Keratinocyte (primary cell): ENCODE measurements around the gene ALDH7A1. TPM values are rescaled to one million over a fixed set of nuclear protein-coding genes. Genes with fewer than 3 reads are reported as not detected.

Experiments used
- DNase-seq: peaks from one replicate; pipeline ENCODE4 v3.0.0-alpha.2; 2011; ENCODE audit warnings: low read depth, missing footprints, low spot score
- FAIRE-seq: peaks from 2 replicates; lab custom pipeline; 2011; peaks lifted over from hg19 to GRCh38; lab: Jason Lieb, UNC
- H2AFZ ChIP-seq: 2 replicates; pipeline ENCODE4 v1.6.0; 2012; ENCODE audit warnings: low read length, control low read depth, inconsistent platforms; ENCODE audit not compliant: control insufficient read depth
- H3K27ac ChIP-seq: 2 replicates; pipeline ENCODE4 v1.5.1; 2011; ENCODE audit warnings: low read length; ENCODE audit not compliant: control insufficient read depth, insufficient read depth
- H3K27me3 ChIP-seq: 3 replicates; pipeline ENCODE4 v1.6.0; 2011; ENCODE audit warnings: low read length; ENCODE audit not compliant: control insufficient read depth, insufficient read depth; ENCODE audit errors: extremely low read depth
- H3K36me3 ChIP-seq, 2 experiments: 2 replicates in 1 of 2; 3 replicates in 1 of 2; pipeline ENCODE4 v1.5.1; 2011; ENCODE audit warnings: low read length in 2 of 2, mild to moderate bottlenecking in 1 of 2; ENCODE audit not compliant: control insufficient read depth in 2 of 2, insufficient read depth in 2 of 2; ENCODE audit errors: extremely low read depth in 1 of 2
- H3K4me1 ChIP-seq: 3 replicates; pipeline ENCODE4 v1.5.1; 2011; ENCODE audit warnings: low read length; ENCODE audit not compliant: control insufficient read depth, insufficient read depth; ENCODE audit errors: extremely low read depth
- H3K4me2 ChIP-seq: 3 replicates; pipeline ENCODE4 v1.6.0; 2011; ENCODE audit warnings: low read depth, low read length; ENCODE audit not compliant: control insufficient read depth, insufficient read depth; ENCODE audit errors: extremely low read depth
- H3K4me3 ChIP-seq, 3 experiments: fragments of 200-600 bp in 1 of 3; sonication (generic) in 1 of 3; 2 replicates in 2 of 3; 3 replicates in 1 of 3; pipeline ENCODE4 v1.5.1; 2011 to 2016; ENCODE audit warnings: low read length in 3 of 3, mild to moderate bottlenecking in 3 of 3, control low read depth in 2 of 3, inconsistent platforms in 1 of 3, low read depth in 1 of 3, mixed read lengths in 1 of 3, mixed run types in 1 of 3, moderate library complexity in 1 of 3; ENCODE audit not compliant: control insufficient read depth in 2 of 3, insufficient read depth in 2 of 3; ENCODE audit errors: extremely low read depth in 1 of 3
- H3K79me2 ChIP-seq: 2 replicates; pipeline ENCODE4 v1.6.0; 2012; ENCODE audit warnings: low read length; ENCODE audit not compliant: control insufficient read depth, insufficient read depth
- H3K9ac ChIP-seq: 3 replicates; pipeline ENCODE4 v1.6.0; 2011; ENCODE audit warnings: low read length; ENCODE audit not compliant: control insufficient read depth, insufficient read depth; ENCODE audit errors: extremely low read depth
- H3K9me1 ChIP-seq: 3 replicates; pipeline ENCODE4 v1.6.0; 2011; ENCODE audit warnings: low read length; ENCODE audit not compliant: control insufficient read depth, insufficient read depth; ENCODE audit errors: extremely low read depth
- H3K9me3 ChIP-seq: 2 replicates; pipeline ENCODE4 v1.5.1; 2012; ENCODE audit warnings: low read depth, low read length; ENCODE audit not compliant: control insufficient read depth
- H4K20me1 ChIP-seq: 3 replicates; pipeline ENCODE4 v1.6.0; 2011; ENCODE audit warnings: low read length; ENCODE audit not compliant: control insufficient read depth, insufficient read depth; ENCODE audit errors: extremely low read depth
- EZH2 ChIP-seq: IDR thresholded peaks from one replicate; pipeline ENCODE4 v1.6.1; 2012; ENCODE audit warnings: inconsistent platforms, mild to moderate bottlenecking, low read length, moderate library complexity
- dilution Hi-C: fragments of 300-500 bp; cut with MboI; formaldehyde crosslinking; loops from one replicate; pipeline ENCODE4 v1.7.0; 2020; ENCODE audit warnings: low sequenced_read_pairs; ENCODE audit not compliant: extremely low pct_ligation_motif_present
- polyA plus RNA-seq, 5 experiments: library from polyadenylated mRNA; depleted of rRNA in 3 of 5; stranded (reverse) in 3 of 5; stranded (forward) in 1 of 5; unstranded in 1 of 5; fragments of >200 nt; gene quantifications; 1 replicate in 1 of 5; 2 replicates in 3 of 5; 3 replicates in 1 of 5; pipeline versions ENCODE4 v1.2.1 to v1.2.3, GENCODE V29; 2011 to 2012; ENCODE audit warnings: missing spikeins in 2 of 5, low read depth in 1 of 5, low replicate concordance in 1 of 5
- TF ChIP-seq, protein P1 (sequence below), 3 experiments: IDR thresholded peaks in 1 of 3; conservative IDR thresholded peaks in 1 of 3; optimal IDR thresholded peaks in 1 of 3; 2 replicates in 2 of 3; 3 replicates in 1 of 3; pipeline versions ENCODE3 to v1.5.1; 2011; ENCODE audit warnings: low read length in 3 of 3, mild to moderate bottlenecking in 3 of 3, moderate library complexity in 2 of 3, control low read depth in 1 of 3, inconsistent platforms in 1 of 3; ENCODE audit not compliant: insufficient read depth in 2 of 3; ENCODE audit errors: extremely low read depth in 1 of 3

The ALDH7A1 gene
- polyA plus RNA-seq, 1 donor (not counting 4 experiments of a cell fraction or from before 2014, with no cell fraction given) = 183 TPM

DNA sequence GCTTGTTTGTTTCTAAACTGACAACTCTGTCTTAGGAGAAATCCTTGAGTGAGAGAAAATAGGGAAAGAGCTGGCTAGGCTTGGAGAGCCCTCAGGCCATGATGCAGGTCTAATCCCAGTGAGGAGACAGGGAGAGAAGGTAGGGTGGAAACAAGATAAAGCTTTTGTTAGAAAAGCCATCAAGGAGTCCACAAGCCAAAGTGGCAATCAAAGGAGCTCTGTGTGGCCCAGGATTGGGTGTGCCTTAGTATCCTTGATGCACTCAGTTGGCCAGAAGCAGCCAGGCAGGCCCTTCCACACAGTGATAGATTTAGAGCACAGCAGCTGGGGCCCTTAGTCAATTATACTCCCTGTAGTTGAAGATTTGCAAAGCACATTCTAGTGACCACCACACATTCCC is 73.9 kb downstream of the ALDH7A1 start:
- no peak overlapping the region for H3K4me2 ChIP-seq
- no peak overlapping the region for H3K9ac ChIP-seq
- no peaks in the 10 kb centered on the region for H3K79me2 ChIP-seq
- no peaks in the 10 kb centered on the region for H4K20me1 ChIP-seq
- H3K4me3 ChIP-seq = no peak overlapping the region
- H3K9me1 ChIP-seq = no peaks in the 10 kb centered on the region
- FAIRE-seq (no peak), DNase-seq (no peak)
- H3K27ac ChIP-seq = no peak overlapping the region
- TF ChIP-seq, protein P1, sequence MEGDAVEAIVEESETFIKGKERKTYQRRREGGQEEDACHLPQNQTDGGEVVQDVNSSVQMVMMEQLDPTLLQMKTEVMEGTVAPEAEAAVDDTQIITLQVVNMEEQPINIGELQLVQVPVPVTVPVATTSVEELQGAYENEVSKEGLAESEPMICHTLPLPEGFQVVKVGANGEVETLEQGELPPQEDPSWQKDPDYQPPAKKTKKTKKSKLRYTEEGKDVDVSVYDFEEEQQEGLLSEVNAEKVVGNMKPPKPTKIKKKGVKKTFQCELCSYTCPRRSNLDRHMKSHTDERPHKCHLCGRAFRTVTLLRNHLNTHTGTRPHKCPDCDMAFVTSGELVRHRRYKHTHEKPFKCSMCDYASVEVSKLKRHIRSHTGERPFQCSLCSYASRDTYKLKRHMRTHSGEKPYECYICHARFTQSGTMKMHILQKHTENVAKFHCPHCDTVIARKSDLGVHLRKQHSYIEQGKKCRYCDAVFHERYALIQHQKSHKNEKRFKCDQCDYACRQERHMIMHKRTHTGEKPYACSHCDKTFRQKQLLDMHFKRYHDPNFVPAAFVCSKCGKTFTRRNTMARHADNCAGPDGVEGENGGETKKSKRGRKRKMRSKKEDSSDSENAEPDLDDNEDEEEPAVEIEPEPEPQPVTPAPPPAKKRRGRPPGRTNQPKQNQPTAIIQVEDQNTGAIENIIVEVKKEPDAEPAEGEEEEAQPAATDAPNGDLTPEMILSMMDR (optimal IDR thresholded peaks at IDR 0.05 in 1 of 3, IDR thresholded peaks at IDR 0.05 in 1 of 3, conservative IDR thresholded peaks at IDR 0.05 in 1 of 3; ENCODE audit: extremely low read depth in 1 of 3, insufficient read depth in 2 of 3, low read length in 3 of 3) = no peak
- no peak for TF ChIP-seq EZH2
- H2AFZ ChIP-seq = peak overlapping the region; percentile 55
- no peaks in the 10 kb centered on the region for H3K9me3 ChIP-seq
- H3K36me3 ChIP-seq = no peaks in the 10 kb centered on the region
- dilution Hi-C loops = no loop called here
- H3K4me1 ChIP-seq = peaks cover 47% of the 10 kb centered on the region
- no peaks in the 10 kb centered on the region for H3K27me3 ChIP-seq

DNA sequence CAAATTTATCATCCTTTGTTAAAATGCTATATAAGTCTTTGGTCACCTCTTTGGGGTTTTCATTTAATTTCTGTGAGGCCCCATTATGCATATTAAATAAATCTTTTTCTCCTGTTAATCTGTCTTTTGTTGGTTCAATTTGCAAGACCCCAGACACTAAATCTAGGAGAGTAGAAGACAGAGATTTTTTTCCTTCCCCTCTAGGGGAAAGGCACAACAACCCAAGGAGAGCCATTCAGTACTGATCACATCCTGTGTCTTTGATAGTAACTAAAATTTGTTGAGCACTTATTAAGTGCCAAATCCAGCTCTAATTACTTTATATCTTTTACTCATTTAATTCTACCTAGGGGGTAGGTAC is 74.4 kb downstream of the ALDH7A1 start:
- no peak overlapping the region for H3K4me3 ChIP-seq
- no peaks in the 10 kb centered on the region for H3K27me3 ChIP-seq
- H3K4me1 ChIP-seq = peaks cover 47% of the 10 kb centered on the region
- dilution Hi-C loops = no loop called here
- H3K4me2 ChIP-seq = no peak overlapping the region
- no peaks in the 10 kb centered on the region for H4K20me1 ChIP-seq
- H2AFZ ChIP-seq = no peak overlapping the region
- FAIRE-seq = no peak
- H3K36me3 ChIP-seq = no peaks in the 10 kb centered on the region
- TF ChIP-seq EZH2 = no peak
- TF ChIP-seq, protein P1 (optimal IDR thresholded peaks at IDR 0.05 in 1 of 3, IDR thresholded peaks at IDR 0.05 in 1 of 3, conservative IDR thresholded peaks at IDR 0.05 in 1 of 3; ENCODE audit: extremely low read depth in 1 of 3, insufficient read depth in 2 of 3, low read length in 3 of 3) = no peak
- no peak overlapping the region for H3K27ac ChIP-seq
- DNase-seq = no peak
- H3K9me1 ChIP-seq = no peaks in the 10 kb centered on the region
- no peaks in the 10 kb centered on the region for H3K79me2 ChIP-seq
- no peaks in the 10 kb centered on the region for H3K9me3 ChIP-seq
- no peak overlapping the region for H3K9ac ChIP-seq
